GM23248 (cell line): Measurements from ENCODE around the gene IGF1R.

Experiments
- EZH2 ChIP-seq: fragments of 200-600 bp; sonication (generic); IDR thresholded peaks from 2 replicates; pipeline ENCODE4 v1.6.1; 2018; ENCODE audit warnings: antibody characterized with exemption, mild to moderate bottlenecking; ENCODE audit not compliant: insufficient read depth, poor library complexity, severe bottlenecking
- EZH2phosphoT487 ChIP-seq: fragments of 200-600 bp; sonication (generic); IDR thresholded peaks from 2 replicates; pipeline ENCODE4 v1.6.1; 2018; ENCODE audit warnings: antibody characterized with exemption, moderate library complexity, mild to moderate bottlenecking, low read depth; ENCODE audit not compliant: insufficient read depth

DNA sequence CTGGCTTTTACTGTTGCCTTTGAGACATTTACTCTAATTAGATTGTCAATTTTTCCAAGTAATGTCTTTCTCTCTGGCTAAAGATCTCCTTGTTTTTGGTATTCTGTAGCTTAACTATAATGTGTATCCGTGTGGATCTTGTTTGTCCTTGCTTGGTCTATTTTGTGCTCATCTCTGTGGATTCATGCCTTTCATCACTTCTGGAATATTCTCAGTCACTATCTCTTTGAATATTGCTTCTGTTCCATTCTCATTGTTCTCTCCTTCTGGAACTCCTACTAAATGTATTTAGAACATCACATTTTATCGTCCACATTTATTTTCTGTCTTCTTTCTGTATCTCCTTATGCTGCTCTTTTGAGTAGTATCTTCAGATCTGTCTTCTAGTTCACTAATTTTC is 346.6 kb downstream of the IGF1R start:
- no peak for TF ChIP-seq EZH2phosphoT487
- no peak for TF ChIP-seq EZH2
